GM08714 (cell line): ENCODE results near the gene CKS1B.
"Not testable (repeated sequence)": the region's sequence is repeated elsewhere in the genome, so short reads cannot be mapped to it uniquely, and the experiment has no call there.

Experiments used
- H3K4me3 ChIP-seq: fragments of 200-500 bp; sonication (Bioruptor generic); 2 replicates; pipeline ENCODE4 v1.5.1; 2014; ENCODE audit warnings: mild to moderate bottlenecking, low read length, inconsistent platforms
- ZNF274 ChIP-seq: IDR thresholded peaks from 2 replicates; pipeline ENCODE4 v1.6.1; 2012; ENCODE audit warnings: mild to moderate bottlenecking, low read depth, low read length

Gene CKS1B

GRCh38 chr1:154964359-154964758 is 10.1 kb upstream of the CKS1B start:
- H3K4me3 ChIP-seq, result no peak overlapping the region
- no peak for TF ChIP-seq ZNF274

- no peak for TF ChIP-seq ZNF274
- H3K4me3 ChIP-seq, result no peak overlapping the region
Measured at GRCh38 chr1:154966111-154966510, 8.4 kb upstream of the CKS1B start.

GRCh38 chr1:154967331-154967950 is 7.0 kb upstream of the CKS1B start:
- no peak for TF ChIP-seq ZNF274
- no peak overlapping the region for H3K4me3 ChIP-seq

GRCh38 chr1:154968731-154969130 is 5.8 kb upstream of the CKS1B start:
- H3K4me3 ChIP-seq, result no peak overlapping the region
- no peak for TF ChIP-seq ZNF274

GRCh38 chr1:154969246-154969645 is 5.2 kb upstream of the CKS1B start:
- no peak for TF ChIP-seq ZNF274
- no peak overlapping the region for H3K4me3 ChIP-seq

- TF ChIP-seq ZNF274, result no peak
- H3K4me3 ChIP-seq, result peak overlapping the region; percentile 24; the same call in 1 of the 2 replicates
Measured at GRCh38 chr1:154969860-154970452, 4.5 kb upstream of the CKS1B start.

GRCh38 chr1:154970631-154971340 is 3.7 kb upstream of the CKS1B start, which contains the start of gene SHC1:
Gene SHC1, minus strand, starts transcription at chr1:154970747. Its CDS starts 221 bp downstream, at chr1:154970526.
- H3K4me3 ChIP-seq, result peak within 1 kb of the TSS; percentile 24; the same call in 1 of the 2 replicates
- no peak for TF ChIP-seq ZNF274

GRCh38 chr1:154971341-154971998 is 3.0 kb upstream of the CKS1B start:
- no peak for TF ChIP-seq ZNF274
- no peak overlapping the region; the same call in 1 of the 2 replicates for H3K4me3 ChIP-seq

- TF ChIP-seq ZNF274, result no peak
- H3K4me3 ChIP-seq, result no peak overlapping the region
Measured at GRCh38 chr1:154972213-154972516, 2.3 kb upstream of the CKS1B start.

- TF ChIP-seq ZNF274, result no peak
- H3K4me3 ChIP-seq, result peak overlapping the region; percentile 73; the same call in 1 of the 2 replicates
Measured at GRCh38 chr1:154972517-154973343, 1.8 kb upstream of the CKS1B start.

- peak overlapping the region; percentile 73 for H3K4me3 ChIP-seq
- no peak for TF ChIP-seq ZNF274
Measured at GRCh38 chr1:154973344-154974101, 958 bp upstream of the CKS1B start.

GRCh38 chr1:154974808-154975408 is 427 bp downstream of the CKS1B start:
- H3K4me3 ChIP-seq, result peak overlapping the region; percentile 96
- no peak for TF ChIP-seq ZNF274

- H3K4me3 ChIP-seq, result peak overlapping the region; percentile 96
- no peak for TF ChIP-seq ZNF274
Measured at GRCh38 chr1:154975409-154976059, 1.1 kb downstream of the CKS1B start.

GRCh38 chr1:154977762-154978161 is 3.3 kb downstream of the CKS1B start:
- H3K4me3 ChIP-seq, result not testable (repeated sequence)
